HS-5 (cell line): Measurements from ENCODE around the gene NSMCE3.

Experiments used
- DNase-seq: peaks from one replicate; pipeline ENCODE4 v3.0.0-alpha.2; 2012; ENCODE audit warnings: low read depth

Gene NSMCE3

GRCh38 chr15:29269485-29270168 lies at the start of gene NSMCE3:
TSS of gene NSMCE3 (minus strand) at chr15:29269822. CDS start at chr15:29269705, 117 bp downstream.
- DNase-seq = peak; percentile 58

DNA sequence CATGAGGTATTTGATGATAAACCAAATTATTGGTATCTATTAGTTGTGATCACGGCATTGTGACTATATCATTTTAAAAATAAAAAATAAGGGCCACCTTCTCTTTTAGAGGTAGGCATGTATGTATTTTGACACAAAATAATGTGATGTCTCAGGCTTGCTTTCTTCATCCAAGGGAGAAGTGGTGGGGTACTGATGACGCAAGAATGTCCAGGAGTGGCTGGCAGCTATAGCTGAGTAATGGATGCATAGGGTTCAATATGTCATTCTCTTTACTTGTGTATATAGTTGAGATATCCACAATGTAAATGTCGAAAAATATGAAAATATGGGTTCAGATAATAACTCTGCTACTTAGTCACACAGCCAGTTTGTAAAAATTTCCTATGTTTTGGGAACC lies 46.8 kb upstream of the NSMCE3 start:
- DNase-seq = no peak

DNA sequence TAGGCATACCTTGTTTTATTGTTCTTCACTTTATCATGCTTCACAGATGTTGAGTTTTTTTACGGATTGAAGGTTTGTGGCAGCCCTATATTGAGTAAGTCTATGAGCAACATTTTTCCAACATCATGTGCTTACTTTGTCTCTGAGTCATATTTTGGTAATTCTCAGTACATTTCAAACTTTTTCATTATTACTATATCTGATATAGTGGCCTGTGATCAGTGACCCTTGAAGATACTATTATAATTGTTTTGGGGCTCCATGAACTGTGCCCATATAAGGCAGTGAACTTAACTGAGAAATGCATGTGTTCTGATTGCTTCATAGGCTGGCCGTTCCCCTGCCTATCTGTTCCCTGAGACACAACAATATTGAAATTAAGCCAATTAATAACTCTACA lies 42.8 kb upstream of the NSMCE3 start:
- peak; percentile 65 for DNase-seq

- DNase-seq = peak; percentile 6
Measured at GRCh38 chr15:29311696-29312095, 42.1 kb upstream of the NSMCE3 start.

DNA sequence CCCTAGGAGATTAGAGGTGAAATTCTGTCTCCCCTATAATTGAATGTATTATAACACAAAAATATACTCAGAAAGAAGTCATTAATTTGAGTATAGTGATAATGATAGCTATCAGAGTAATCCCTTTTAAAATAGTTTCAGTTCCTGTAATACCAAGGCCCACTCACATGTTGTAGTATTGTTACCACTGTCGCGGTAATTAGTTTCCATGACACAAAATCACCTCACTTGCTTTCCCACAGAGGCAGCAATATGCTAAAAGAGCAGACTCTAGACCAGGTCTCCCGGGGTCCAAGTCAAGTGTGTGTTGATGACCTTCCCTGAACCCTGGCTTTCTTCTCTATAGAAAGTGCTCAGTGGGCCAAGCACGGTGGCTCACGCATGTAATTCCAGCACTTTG lies 39.5 kb upstream of the NSMCE3 start:
- DNase-seq = no peak

DNA sequence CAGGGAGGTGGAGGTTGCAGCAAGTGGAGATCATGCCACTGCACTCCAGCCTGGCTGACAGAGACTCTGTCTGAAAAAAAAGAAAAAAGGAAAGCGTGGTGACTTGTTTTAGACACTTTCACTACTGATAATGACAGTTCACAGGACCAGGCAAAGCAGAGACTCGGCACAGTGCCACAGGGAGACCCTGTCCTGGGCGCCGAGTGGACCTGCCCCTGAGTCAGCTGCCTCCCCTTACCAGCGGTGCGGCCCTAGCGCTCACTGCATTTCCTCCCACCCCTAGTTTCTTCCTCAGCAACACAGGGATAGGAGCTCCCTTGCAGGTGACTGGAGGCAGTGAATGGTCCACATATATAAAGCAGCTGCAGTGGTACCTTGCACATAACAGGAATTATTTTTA lies 38.7 kb upstream of the NSMCE3 start:
- no peak for DNase-seq

GRCh38 chr15:29305556-29305955 lies 35.9 kb upstream of the NSMCE3 start:
- no peak for DNase-seq

DNA sequence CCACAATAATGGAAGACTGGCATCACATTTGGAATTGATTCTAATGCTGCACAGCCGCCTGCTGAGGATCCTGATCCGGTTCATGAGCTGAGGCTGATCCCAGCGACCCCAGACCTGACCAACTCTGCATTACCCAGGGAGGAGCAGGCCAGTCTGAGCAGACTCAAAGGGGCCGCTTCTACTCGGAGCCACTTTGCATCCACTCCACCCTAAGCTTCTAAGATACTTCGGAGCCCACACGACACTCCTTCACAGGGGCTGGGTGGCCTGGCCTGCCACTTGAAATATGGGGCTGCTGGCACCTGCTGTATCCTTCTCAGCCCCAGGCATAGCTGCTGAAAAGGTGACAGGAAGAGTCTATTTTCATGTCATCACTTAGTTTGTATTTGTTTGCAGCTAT lies 33.2 kb upstream of the NSMCE3 start:
- DNase-seq = no peak

GRCh38 chr15:29299784-29300183 lies 30.2 kb upstream of the NSMCE3 start:
- DNase-seq = no peak

GRCh38 chr15:29299331-29299730 lies 29.7 kb upstream of the NSMCE3 start:
- no peak for DNase-seq

- DNase-seq = no peak
Measured at GRCh38 chr15:29294732-29295325, 25.2 kb upstream of the NSMCE3 start.

- DNase-seq = no peak
Measured at GRCh38 chr15:29291067-29291845, 21.6 kb upstream of the NSMCE3 start.

DNA sequence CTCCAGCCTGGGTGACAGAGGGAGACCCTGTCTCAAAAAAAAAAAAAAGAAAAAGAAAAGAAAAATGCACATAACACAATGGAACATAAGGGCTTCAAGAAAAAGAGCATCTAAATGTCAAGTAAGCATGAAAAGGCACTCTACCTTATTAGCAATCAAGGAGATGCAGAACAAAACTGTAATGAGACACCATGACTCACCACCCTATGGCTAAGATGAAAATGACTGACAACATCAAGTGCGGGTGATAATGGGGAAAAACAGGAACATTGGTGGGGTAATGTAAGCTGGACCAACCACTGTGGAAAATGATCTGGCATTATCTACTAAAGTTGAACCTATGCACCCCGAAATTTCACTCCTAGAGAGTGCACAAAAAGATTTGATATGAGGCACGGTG lies 19.6 kb upstream of the NSMCE3 start:
- DNase-seq = no peak

DNA sequence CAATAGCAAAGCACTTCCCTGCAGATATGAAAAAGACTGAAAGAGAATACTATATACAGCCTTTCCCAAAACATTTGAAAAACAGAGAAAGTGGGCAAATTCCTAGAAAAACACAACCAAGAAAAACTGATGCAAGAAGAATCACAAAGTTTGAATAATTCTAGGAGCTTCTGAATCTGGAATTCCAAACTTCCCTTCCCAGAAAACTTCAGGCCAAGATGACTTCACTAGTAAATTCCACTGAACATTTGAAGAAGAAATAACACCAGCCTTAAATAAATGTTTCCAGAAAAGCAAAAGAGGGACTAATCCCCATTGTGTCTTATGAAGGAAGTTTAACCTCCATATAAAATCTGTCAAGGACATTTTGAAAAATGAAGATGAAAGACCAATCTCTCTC lies 15.8 kb upstream of the NSMCE3 start:
- no peak for DNase-seq

DNA sequence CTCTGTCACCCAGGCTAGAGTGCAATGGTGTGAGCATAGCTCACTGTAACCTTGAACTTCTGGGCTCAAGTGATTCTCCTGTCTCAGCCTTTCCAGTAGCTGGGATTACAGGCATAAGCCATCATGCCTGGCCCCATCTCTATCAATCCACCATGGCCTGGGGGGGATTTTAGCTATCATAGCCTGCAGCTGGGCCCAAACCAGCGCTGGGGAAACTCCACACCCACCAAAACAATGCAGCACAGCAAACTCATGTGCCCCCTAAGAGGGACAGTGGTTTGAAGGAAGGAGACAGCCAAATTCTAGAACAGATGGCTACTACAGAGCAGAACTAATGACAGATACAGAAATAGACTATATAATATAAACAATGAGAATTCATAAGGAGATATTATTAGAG lies 13.8 kb upstream of the NSMCE3 start:
- no peak for DNase-seq

DNA sequence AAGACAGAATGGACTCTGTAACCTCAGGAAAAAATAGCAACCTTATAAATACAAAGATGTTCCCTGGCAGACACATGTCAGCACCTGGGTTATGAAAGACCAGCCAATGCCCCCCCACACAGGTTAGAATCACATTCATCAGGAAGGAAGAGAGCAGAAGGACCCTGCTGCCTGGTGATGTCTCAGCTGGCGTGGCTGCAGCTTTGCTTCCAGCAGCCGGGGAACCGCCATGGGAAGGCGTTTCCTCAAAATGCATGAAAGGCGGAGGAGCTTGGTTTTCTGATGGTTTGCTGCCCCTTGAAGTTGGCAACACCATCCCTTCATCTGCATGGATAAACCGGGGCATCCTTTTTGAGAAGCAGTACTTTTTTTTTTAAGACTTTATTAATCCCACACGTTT lies 10.9 kb upstream of the NSMCE3 start:
- no peak for DNase-seq

GRCh38 chr15:29278436-29279105 lies 8.9 kb upstream of the NSMCE3 start:
- peak; percentile 84 for DNase-seq

DNA sequence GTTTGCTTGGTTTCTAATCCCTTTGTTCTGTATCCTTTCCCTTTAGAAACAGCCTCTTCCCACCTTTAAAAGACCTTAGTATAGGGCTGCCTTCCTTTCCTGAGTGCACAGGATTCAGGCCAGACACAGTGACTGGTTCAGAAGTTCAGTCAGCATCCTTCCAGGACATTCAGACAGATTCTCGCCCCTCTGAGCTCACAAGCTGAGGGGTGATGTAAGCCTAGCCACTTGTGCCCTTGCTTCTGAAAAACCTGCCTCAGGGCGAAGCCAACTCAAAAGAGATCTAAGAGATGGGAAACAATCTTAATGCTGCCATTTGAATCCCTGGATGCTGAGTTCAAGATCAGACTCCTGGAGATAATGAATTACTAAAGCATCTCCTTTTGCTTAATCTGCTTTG lies 6.7 kb upstream of the NSMCE3 start:
- DNase-seq = no peak

DNA sequence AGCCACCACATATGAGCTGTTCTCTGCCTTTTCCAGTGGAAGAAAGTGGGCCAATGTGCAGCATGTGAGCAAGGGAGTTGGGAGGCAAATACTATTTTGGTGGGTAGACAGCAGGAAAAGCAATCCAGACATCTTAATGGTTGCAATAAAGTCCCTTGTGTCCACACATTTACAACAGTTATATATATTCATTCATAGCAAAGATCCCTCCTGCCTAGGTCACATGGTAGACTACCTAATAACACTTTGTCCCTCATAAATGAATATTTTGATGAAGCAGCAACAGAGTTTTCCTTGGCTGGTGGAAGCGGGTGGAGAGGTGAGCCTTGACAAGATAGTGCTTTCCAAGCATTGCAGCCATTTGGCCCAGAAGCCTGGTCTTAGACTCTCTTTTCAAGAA lies 6.2 kb upstream of the NSMCE3 start:
- DNase-seq = no peak

GRCh38 chr15:29274946-29275345 lies 5.3 kb upstream of the NSMCE3 start:
- DNase-seq = no peak

- DNase-seq = no peak
Measured at GRCh38 chr15:29272219-29272618, 2.6 kb upstream of the NSMCE3 start.

- DNase-seq = no peak
Measured at GRCh38 chr15:29270976-29271375, 1.4 kb upstream of the NSMCE3 start.
